Right lung (tissue), 10 donors: ENCODE data around the gene LSM6. TPM values are rescaled to one million over a fixed set of nuclear protein-coding genes. Genes with fewer than 3 reads are reported as not detected.

Experiments used
- DNase-seq, 2 donors: peaks; one replicate each; pipeline ENCODE4 v3.0.0-alpha.2; 2013
- long read RNA-seq, 8 donors: transcript quantifications; one replicate each; lab custom pipeline, GENCODE V29; 2026
- polyA plus RNA-seq, 5 donors: library from polyadenylated mRNA; unstranded; fragments of 120-200 nt; gene quantifications; one replicate each; pipeline versions ENCODE4 v1.2.1 to v1.2.3, GENCODE V29; 2013; ENCODE audit warnings: inconsistent platforms in 1 of 5, low replicate concordance in 1 of 5; ENCODE audit not compliant: insufficient read length in 5 of 5, insufficient read depth in 1 of 5

LSM6 gene
- polyA plus RNA-seq: 10 to 100 TPM; 55.7 to 66.7 (median 62.3) TPM
- long read RNA-seq, donor 1, transcript LSM6-201 (4 exons, 2,259 nt): major isoform, 55 of 60 reads
- long read RNA-seq, donor 1, partial matches to known transcripts: 0 of 60 reads
- long read RNA-seq, donor 1, other reads (novel, unspliced or antisense): 0 of 60 reads
- long read RNA-seq, donor 2, transcript LSM6-201 (4 exons, 2,259 nt): major isoform, 36 of 38 reads
- long read RNA-seq, donor 2, partial matches to known transcripts: 0 of 38 reads
- long read RNA-seq, donor 2, other reads (novel, unspliced or antisense): 0 of 38 reads
- long read RNA-seq, donor 3, transcript LSM6-201 (4 exons, 2,259 nt): major isoform, 44 of 48 reads
- long read RNA-seq, donor 3, partial matches to known transcripts: 0 of 48 reads
- long read RNA-seq, donor 3, other reads (novel, unspliced or antisense): 0 of 48 reads
- long read RNA-seq, donor 4, transcript LSM6-201 (4 exons, 2,259 nt): major isoform, 16 of 37 reads
- long read RNA-seq, donor 4, partial matches to known transcripts: 18 of 37 reads
- long read RNA-seq, donor 4, other reads (novel, unspliced or antisense): 0 of 37 reads
- long read RNA-seq, donor 5, transcript LSM6-201 (4 exons, 2,259 nt): major isoform, 75 of 89 reads
- long read RNA-seq, donor 5, partial matches to known transcripts: 7 of 89 reads
- long read RNA-seq, donor 5, other reads (novel, unspliced or antisense): 0 of 89 reads
- long read RNA-seq, donor 6, transcript LSM6-201 (4 exons, 2,259 nt): major isoform, 58 of 69 reads
- long read RNA-seq, donor 6, partial matches to known transcripts: 5 of 69 reads
- long read RNA-seq, donor 6, other reads (novel, unspliced or antisense): 0 of 69 reads
- long read RNA-seq, donor 7, transcript LSM6-201 (4 exons, 2,259 nt): major isoform, 50 of 53 reads
- long read RNA-seq, donor 7, partial matches to known transcripts: 0 of 53 reads
- long read RNA-seq, donor 7, other reads (novel, unspliced or antisense): 0 of 53 reads
- long read RNA-seq, donor 8, transcript LSM6-201 (4 exons, 2,259 nt): major isoform, 19 of 21 reads
- long read RNA-seq, donor 8, partial matches to known transcripts: 0 of 21 reads
- long read RNA-seq, donor 8, other reads (novel, unspliced or antisense): 0 of 21 reads

GRCh38 chr4:146175541-146176453 is at the start of gene LSM6:
Gene LSM6 (plus strand): TSS chr4:146175718. CDS start chr4:146182922, 7,204 bp downstream.
- peak; percentile 84 to 85 for DNase-seq

GRCh38 chr4:146132445-146132844 is 43.1 kb upstream of the LSM6 start:
- DNase-seq: no peak

- DNase-seq: no peak
Observed at GRCh38 chr4:146134761-146135445, 40.6 kb upstream of the LSM6 start.

GRCh38 chr4:146135941-146136340 is 39.6 kb upstream of the LSM6 start:
- no peak for DNase-seq

GRCh38 chr4:146142768-146143167 is 32.8 kb upstream of the LSM6 start:
- DNase-seq: no peak

GRCh38 chr4:146143888-146144287 is 31.6 kb upstream of the LSM6 start:
- DNase-seq: no peak

GRCh38 chr4:146146918-146147317 is 28.6 kb upstream of the LSM6 start:
- DNase-seq: no peak

- no peak for DNase-seq
Observed at GRCh38 chr4:146148021-146148420, 27.5 kb upstream of the LSM6 start.

- DNase-seq: no peak
Observed at GRCh38 chr4:146154057-146154456, 21.5 kb upstream of the LSM6 start.

GRCh38 chr4:146155152-146155724 is 20.3 kb upstream of the LSM6 start:
- no peak for DNase-seq

GRCh38 chr4:146158036-146158745 is 17.3 kb upstream of the LSM6 start:
- no peak for DNase-seq

GRCh38 chr4:146159384-146160058 is 16.0 kb upstream of the LSM6 start:
- DNase-seq: no peak

- no peak for DNase-seq
Observed at GRCh38 chr4:146161243-146161642, 14.3 kb upstream of the LSM6 start.

GRCh38 chr4:146165221-146165620 is 10.3 kb upstream of the LSM6 start:
- DNase-seq: no peak

- DNase-seq: no peak
Observed at GRCh38 chr4:146165840-146166239, 9.7 kb upstream of the LSM6 start.

- no peak for DNase-seq
Observed at GRCh38 chr4:146170149-146170548, 5.4 kb upstream of the LSM6 start.

GRCh38 chr4:146176891-146177290 is 1.4 kb downstream of the LSM6 start:
- no peak for DNase-seq

- DNase-seq: no peak
Observed at GRCh38 chr4:146178126-146178525, 2.6 kb downstream of the LSM6 start.
